Neural cell (in vitro differentiated cells): ENCODE measurements around the gene CKLF.

Source experiments
- CTCF ChIP-seq: fragments of 450-650 bp; IDR thresholded peaks from 2 replicates; pipeline ENCODE4 v1.5.1; 2014; ENCODE audit warnings: antibody characterized with exemption, mild to moderate bottlenecking, moderate library complexity; ENCODE audit not compliant: poor library complexity, severe bottlenecking
- EP300 ChIP-seq: fragments of 450-650 bp; conservative IDR thresholded peaks from 2 replicates; pipeline ENCODE4 v1.6.1; 2014; ENCODE audit warnings: antibody characterized with exemption, mild to moderate bottlenecking, moderate library complexity; ENCODE audit not compliant: poor library complexity, severe bottlenecking
- EZH2 ChIP-seq: fragments of 200-600, 300-800 bp; shearing (Covaris generic), sonication (generic); IDR thresholded peaks from 2 replicates; pipeline ENCODE4 v1.6.1; 2014; ENCODE audit warnings: antibody characterized with exemption, low read length, borderline replicate concordance, mild to moderate bottlenecking; ENCODE audit not compliant: insufficient read depth, poor library complexity, severe bottlenecking
- MXI1 ChIP-seq: fragments of 450-650 bp; conservative IDR thresholded peaks from 2 replicates; pipeline ENCODE4 v1.6.1; 2014; ENCODE audit warnings: antibody characterized with exemption, mild to moderate bottlenecking; ENCODE audit not compliant: poor library complexity, severe bottlenecking
- POLR2AphosphoS5 ChIP-seq: IDR thresholded peaks from 2 replicates; pipeline ENCODE4 v1.6.1; 2012
- RAD21 ChIP-seq: fragments of 450-650 bp; conservative IDR thresholded peaks from 2 replicates; pipeline ENCODE4 v1.6.1; 2014; ENCODE audit warnings: antibody characterized with exemption, mild to moderate bottlenecking, moderate library complexity
- SMC3 ChIP-seq: fragments of 450-650 bp; conservative IDR thresholded peaks from 2 replicates; pipeline ENCODE4 v1.6.1; 2014; ENCODE audit warnings: antibody characterized with exemption, mild to moderate bottlenecking, moderate library complexity; ENCODE audit not compliant: poor library complexity
- TAF1 ChIP-seq: IDR thresholded peaks from 2 replicates; pipeline ENCODE4 v1.6.1; 2012; ENCODE audit warnings: low read depth
- TF ChIP-seq, protein P1 (sequence below): IDR thresholded peaks from 2 replicates; pipeline ENCODE4 v1.6.1; 2012; ENCODE audit warnings: borderline replicate concordance

- TF ChIP-seq CTCF (peak; percentile 92), TAF1 (no peak), POLR2AphosphoS5 (no peak), SMC3 (peak; percentile 90), EZH2 (no peak), EP300 (no peak), RAD21 (peak; percentile 81), MXI1 (peak; percentile 79)
- TF ChIP-seq, protein P1, sequence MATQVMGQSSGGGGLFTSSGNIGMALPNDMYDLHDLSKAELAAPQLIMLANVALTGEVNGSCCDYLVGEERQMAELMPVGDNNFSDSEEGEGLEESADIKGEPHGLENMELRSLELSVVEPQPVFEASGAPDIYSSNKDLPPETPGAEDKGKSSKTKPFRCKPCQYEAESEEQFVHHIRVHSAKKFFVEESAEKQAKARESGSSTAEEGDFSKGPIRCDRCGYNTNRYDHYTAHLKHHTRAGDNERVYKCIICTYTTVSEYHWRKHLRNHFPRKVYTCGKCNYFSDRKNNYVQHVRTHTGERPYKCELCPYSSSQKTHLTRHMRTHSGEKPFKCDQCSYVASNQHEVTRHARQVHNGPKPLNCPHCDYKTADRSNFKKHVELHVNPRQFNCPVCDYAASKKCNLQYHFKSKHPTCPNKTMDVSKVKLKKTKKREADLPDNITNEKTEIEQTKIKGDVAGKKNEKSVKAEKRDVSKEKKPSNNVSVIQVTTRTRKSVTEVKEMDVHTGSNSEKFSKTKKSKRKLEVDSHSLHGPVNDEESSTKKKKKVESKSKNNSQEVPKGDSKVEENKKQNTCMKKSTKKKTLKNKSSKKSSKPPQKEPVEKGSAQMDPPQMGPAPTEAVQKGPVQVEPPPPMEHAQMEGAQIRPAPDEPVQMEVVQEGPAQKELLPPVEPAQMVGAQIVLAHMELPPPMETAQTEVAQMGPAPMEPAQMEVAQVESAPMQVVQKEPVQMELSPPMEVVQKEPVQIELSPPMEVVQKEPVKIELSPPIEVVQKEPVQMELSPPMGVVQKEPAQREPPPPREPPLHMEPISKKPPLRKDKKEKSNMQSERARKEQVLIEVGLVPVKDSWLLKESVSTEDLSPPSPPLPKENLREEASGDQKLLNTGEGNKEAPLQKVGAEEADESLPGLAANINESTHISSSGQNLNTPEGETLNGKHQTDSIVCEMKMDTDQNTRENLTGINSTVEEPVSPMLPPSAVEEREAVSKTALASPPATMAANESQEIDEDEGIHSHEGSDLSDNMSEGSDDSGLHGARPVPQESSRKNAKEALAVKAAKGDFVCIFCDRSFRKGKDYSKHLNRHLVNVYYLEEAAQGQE, result no peak
These were observed 56.1 kb downstream of the CKLF start for GRCh38 chr16:66608241-66609138.
